ENCODE data around the gene ZNRF2.

Gene ZNRF2

DNA sequence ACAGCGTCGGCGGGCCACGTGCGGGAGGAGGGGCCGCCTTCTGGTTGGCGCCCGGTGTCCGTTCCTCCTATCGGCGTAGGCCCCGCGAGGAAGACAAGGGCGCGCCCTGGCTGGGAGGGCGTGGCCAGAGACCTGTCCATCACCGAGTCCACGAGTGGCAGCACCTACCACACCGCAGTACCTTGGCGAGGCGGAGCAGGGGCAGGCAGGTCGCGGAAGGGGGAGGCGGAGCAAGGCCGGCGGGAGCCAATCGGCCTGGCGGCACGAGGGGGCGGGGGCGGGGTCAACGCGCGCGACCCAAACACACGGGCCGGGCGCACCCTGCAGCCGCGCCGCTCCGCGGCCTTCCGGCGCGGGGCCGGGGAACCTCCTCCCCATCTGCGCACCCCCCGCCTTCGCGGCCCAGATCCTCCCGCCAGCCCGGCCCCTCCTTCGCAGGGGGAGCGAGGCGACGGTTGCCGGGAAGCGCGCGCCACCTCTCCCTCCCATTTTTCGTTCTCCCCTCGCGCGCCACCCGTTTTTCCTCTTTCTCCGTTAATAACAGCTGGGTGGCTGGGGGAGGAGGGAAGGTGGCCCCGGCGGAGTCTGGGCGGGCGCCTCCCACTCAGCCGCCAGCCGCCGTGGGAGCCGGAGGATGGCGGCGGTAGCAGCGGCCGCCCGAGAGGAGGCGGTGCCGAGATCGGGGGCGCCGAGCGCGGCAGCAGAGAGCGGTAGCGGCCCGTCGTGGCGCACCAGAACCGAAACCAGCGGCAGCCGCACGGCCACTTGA lies at the start of gene ZNRF2:
TSS of gene ZNRF2 (plus strand) at position 300 of the 769 bp plus-strand sequence. CDS start 761 bp downstream, outside the sequence.
- Histone ChIP-seq H3K4me3 (replicated peaks; ENCODE audit: low read depth, low read length) (peak within 1 kb of the TSS; percentile 84), H3K36me3 (ENCODE audit: control insufficient read depth, insufficient read depth, low read length) (no peaks in the 10 kb centered on the region), H3K27me3 (replicated peaks; ENCODE audit: control insufficient read depth, insufficient read depth, low read length) (no peaks in the 10 kb centered on the region)
- TF ChIP-seq, protein P1, sequence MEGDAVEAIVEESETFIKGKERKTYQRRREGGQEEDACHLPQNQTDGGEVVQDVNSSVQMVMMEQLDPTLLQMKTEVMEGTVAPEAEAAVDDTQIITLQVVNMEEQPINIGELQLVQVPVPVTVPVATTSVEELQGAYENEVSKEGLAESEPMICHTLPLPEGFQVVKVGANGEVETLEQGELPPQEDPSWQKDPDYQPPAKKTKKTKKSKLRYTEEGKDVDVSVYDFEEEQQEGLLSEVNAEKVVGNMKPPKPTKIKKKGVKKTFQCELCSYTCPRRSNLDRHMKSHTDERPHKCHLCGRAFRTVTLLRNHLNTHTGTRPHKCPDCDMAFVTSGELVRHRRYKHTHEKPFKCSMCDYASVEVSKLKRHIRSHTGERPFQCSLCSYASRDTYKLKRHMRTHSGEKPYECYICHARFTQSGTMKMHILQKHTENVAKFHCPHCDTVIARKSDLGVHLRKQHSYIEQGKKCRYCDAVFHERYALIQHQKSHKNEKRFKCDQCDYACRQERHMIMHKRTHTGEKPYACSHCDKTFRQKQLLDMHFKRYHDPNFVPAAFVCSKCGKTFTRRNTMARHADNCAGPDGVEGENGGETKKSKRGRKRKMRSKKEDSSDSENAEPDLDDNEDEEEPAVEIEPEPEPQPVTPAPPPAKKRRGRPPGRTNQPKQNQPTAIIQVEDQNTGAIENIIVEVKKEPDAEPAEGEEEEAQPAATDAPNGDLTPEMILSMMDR (IDR thresholded peaks at IDR 0.05; ENCODE audit: insufficient read depth, low read length, poor library complexity, severe bottlenecking), result peak; percentile 25
- peak; percentile 100 for DNase-seq (ENCODE audit: extremely low read depth, insufficient read length)

DNA sequence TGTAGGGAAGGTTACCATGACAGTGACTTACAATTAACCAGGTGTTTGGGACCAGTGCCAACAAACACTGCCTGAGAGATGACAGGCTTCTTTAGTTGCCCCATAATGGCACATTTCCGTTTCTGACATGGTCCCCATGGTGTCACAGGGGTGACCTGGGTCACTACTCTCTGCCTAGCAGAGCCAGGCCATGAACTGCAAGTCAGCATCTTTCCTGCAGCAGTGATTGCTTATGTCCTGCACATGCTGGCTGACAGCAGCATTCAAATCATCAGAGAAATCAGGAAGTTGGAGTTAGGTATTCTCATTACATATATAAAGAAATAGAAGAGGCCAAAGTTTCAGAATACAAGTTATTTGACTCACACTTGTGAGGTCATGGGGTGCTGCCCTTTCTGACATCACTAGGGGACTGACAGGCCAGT lies 47.1 kb upstream of the ZNRF2 start:
- Histone ChIP-seq H3K36me3 (ENCODE audit: control insufficient read depth, insufficient read depth, low read length) (no peaks in the 10 kb centered on the region), H3K27me3 (replicated peaks; ENCODE audit: control insufficient read depth, insufficient read depth, low read length) (no peaks in the 10 kb centered on the region), H3K4me3 (replicated peaks; ENCODE audit: low read depth, low read length) (no peak overlapping the region)
- DNase-seq (ENCODE audit: extremely low read depth, insufficient read length), result peak; percentile 45
- TF ChIP-seq, protein P1 (IDR thresholded peaks at IDR 0.05; ENCODE audit: insufficient read depth, low read length, poor library complexity, severe bottlenecking), result no peak

DNA sequence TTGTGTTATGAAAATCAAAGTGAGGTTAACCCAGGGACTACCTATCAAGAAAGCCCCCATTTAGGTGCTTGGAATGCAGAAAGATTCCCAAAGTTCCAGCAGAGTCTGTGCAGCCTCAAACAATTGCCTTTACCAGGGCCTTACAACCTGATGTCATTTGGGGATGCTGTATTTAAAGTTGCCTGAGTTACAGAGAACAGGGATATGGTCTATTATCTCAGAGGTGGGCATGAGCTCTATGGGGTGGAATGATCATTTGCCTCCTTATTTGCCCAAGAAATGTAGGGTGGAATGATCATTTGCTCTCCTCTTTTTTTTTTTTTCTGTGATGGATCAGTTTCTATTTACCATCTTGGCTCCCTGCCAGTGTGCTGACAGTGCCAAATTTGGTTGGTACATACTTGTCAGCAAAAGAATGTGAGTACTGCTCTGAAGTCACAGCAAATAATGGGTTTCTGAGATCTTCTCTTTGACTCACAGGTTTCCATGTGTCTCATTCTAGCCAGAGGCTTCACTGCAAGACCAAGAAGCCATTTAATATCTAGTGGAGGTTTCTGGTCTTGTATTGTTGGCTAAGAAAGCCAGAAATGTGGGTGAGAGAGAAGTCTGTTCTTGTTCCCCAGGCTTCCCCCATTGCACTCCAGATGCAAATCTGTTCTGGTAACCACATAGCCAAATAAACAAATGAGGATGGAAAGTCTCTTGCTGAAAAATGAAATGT lies 45.5 kb upstream of the ZNRF2 start:
- TF ChIP-seq, protein P1 (IDR thresholded peaks at IDR 0.05; ENCODE audit: insufficient read depth, low read length, poor library complexity, severe bottlenecking), result no peak
- H3K36me3 ChIP-seq (ENCODE audit: control insufficient read depth, insufficient read depth, low read length), result no peaks in the 10 kb centered on the region
- no peaks in the 10 kb centered on the region for H3K27me3 ChIP-seq (replicated peaks; ENCODE audit: control insufficient read depth, insufficient read depth, low read length)
- DNase-seq (ENCODE audit: extremely low read depth, insufficient read length), result peak; percentile 41
- no peak overlapping the region for H3K4me3 ChIP-seq (replicated peaks; ENCODE audit: low read depth, low read length)

DNA sequence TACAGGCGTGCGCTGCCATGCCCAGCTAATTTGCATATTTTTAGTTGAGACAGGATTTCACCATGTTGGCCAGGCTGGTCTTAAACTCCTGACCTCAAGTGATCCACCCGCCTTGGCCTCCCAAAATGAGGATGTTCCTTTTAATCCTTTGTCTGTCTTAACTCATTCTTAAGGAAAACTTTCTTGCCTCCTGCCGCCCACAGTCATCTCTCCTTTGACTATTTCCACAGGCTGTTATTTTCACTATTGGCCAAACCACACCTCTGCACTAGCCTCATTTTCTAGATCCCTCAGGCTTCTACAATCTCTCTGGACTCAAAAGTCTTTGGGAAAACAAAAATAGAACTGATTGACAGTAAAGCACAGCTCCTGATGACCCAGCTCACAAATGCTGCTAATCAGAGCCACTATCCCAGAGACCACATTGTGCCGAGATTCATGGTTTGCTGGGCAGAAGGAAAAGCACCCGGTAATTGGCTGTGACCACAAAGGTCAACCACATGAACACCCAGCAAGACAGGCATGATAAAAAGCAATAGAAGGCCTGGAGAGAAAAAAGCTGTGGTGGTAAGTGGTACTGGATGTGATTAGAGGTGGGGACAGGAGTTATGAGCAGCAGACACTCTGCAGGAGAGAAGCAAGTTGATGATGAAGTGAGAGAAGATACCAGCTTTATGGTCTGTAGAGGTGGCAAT lies 44.1 kb upstream of the ZNRF2 start:
- peak; percentile 34 for DNase-seq (ENCODE audit: extremely low read depth, insufficient read length)
- TF ChIP-seq, protein P1 (IDR thresholded peaks at IDR 0.05; ENCODE audit: insufficient read depth, low read length, poor library complexity, severe bottlenecking), result no peak
- Histone ChIP-seq H3K27me3 (replicated peaks; ENCODE audit: control insufficient read depth, insufficient read depth, low read length) (no peaks in the 10 kb centered on the region), H3K4me3 (replicated peaks; ENCODE audit: low read depth, low read length) (no peak overlapping the region), H3K36me3 (ENCODE audit: control insufficient read depth, insufficient read depth, low read length) (no peaks in the 10 kb centered on the region)

DNA sequence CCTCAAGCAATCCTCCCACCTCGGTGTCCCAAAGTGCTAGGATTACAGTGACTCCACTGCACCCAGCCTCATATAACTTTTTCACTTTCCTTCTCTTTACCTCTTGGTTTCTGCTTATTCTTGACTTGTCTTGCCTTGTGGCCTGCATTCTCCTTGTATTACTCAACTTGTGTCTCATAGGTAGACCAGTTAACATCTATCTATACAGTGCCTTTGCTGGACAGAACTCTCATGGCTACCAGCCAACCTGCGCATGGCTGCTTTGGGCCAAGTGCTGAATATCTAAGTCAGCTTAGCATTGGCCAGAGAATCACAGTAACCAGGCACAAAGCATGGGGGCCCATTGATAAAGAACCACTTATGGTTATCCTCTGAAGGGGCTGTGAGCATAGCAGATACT lies 42.6 kb upstream of the ZNRF2 start:
- DNase-seq (ENCODE audit: extremely low read depth, insufficient read length), result no peak
- no peak overlapping the region for H3K4me3 ChIP-seq (replicated peaks; ENCODE audit: low read depth, low read length)
- H3K27me3 ChIP-seq (replicated peaks; ENCODE audit: control insufficient read depth, insufficient read depth, low read length), result no peaks in the 10 kb centered on the region
- TF ChIP-seq, protein P1 (IDR thresholded peaks at IDR 0.05; ENCODE audit: insufficient read depth, low read length, poor library complexity, severe bottlenecking), result no peak
- no peaks in the 10 kb centered on the region for H3K36me3 ChIP-seq (ENCODE audit: control insufficient read depth, insufficient read depth, low read length)

Measured in GM06990 (cell line).